ENCODE data around the gene SP110.
A peak's percentile ranks its signal among the peaks of the same experiment; 100 is the strongest.

SP110 gene

GRCh38 chr2:230144355-230144754 is 75.4 kb downstream of the SP110 start:
- DNase-seq (ENCODE audit: low read depth): no peak
- no peak overlapping the region for H3K4me3 ChIP-seq (ENCODE audit: low read depth, low read length)
- no peak for TF ChIP-seq CTCF (conservative IDR thresholded peaks at IDR 0.05; ENCODE audit: low read depth, low read length)

GRCh38 chr2:230140667-230141066 is 79.1 kb downstream of the SP110 start:
- no peak for DNase-seq (ENCODE audit: low read depth)
- no peak overlapping the region for H3K4me3 ChIP-seq (ENCODE audit: low read depth, low read length)
- TF ChIP-seq CTCF (conservative IDR thresholded peaks at IDR 0.05; ENCODE audit: low read depth, low read length): no peak

- no peak for DNase-seq (ENCODE audit: low read depth)
Observed at GRCh38 chr2:230137902-230138539, 81.8 kb downstream of the SP110 start.

GRCh38 chr2:230135130-230135525 is 84.7 kb downstream of the SP110 start:
- DNase-seq (ENCODE audit: low read depth): no peak
- no peak overlapping the region for H3K4me3 ChIP-seq (ENCODE audit: low read depth, low read length)
- no peak for TF ChIP-seq CTCF (conservative IDR thresholded peaks at IDR 0.05; ENCODE audit: low read depth, low read length)

More at GRCh38 chr2:230137902-230138539, 81.8 kb downstream of the SP110 start:
- TF ChIP-seq CTCF (conservative IDR thresholded peaks at IDR 0.05; ENCODE audit: low read depth, low read length): no peak
- H3K4me3 ChIP-seq (ENCODE audit: low read depth, low read length): no peak overlapping the region

GRCh38 chr2:230134496-230135129 is 85.2 kb downstream of the SP110 start:
- TF ChIP-seq CTCF (conservative IDR thresholded peaks at IDR 0.05; ENCODE audit: low read depth, low read length): no peak
- peak; percentile 88 for DNase-seq (ENCODE audit: low read depth)

DNA sequence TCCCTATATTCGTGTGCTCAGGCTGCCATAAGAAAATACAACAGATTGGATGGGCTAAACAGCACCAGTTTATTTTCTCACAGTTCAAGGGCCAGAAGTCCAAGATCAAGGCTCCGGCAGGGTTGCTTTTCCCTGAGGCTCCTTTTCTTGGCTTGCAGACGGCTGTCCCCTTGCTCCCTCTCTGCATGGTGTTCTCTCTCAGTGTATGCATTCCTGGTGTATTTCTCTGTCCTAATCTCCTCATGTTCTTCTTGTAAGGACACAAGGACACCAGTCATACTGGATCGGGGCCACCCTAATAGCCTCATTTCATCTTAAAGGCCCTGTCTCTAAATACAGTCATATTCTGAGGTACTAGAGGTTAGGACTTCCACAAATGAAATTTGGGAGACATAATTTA is 88.4 kb downstream of the SP110 start:
- no peak overlapping the region for H3K4me3 ChIP-seq (ENCODE audit: low read depth, low read length)
- no peak for DNase-seq (ENCODE audit: low read depth)
- no peak for TF ChIP-seq CTCF (conservative IDR thresholded peaks at IDR 0.05; ENCODE audit: low read depth, low read length)

More at GRCh38 chr2:230134496-230135129, 85.2 kb downstream of the SP110 start:
- no peak overlapping the region for H3K4me3 ChIP-seq (ENCODE audit: low read depth, low read length)

Measured in choroid plexus epithelial cell (primary cell).